HG02798 (cell line): ENCODE data around the gene CSMD2.

Source experiments
- ATAC-seq: cut with Tn5 transposase; IDR thresholded peaks from one replicate; pipeline ENCODE4 v1.9.1; 2021; ENCODE audit warnings: mild to moderate bottlenecking; ENCODE audit not compliant: unreplicated experiment, poor library complexity

Gene CSMD2

DNA sequence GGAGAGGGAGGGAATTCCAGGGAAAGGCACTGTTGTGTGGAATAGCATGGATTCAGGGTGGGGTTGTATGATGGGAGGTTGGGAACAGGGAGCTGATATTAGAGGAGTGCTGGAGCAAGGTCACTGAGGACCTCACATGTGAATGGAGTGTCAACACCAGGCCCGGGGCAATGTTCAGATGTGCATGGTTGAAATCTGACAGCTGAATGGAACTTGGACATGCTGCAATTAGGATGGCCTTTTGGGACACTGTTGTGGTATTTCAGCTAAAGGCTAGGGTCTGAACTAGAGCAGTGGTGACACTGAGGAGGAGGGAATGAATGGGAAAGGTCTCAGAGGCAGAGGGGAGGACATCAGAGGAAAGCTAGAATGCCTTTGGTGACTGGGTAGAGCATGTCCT is 667.6 kb downstream of the CSMD2 start:
- ATAC-seq = no peak

GRCh38 chr1:33494929-33495328 is 670.1 kb downstream of the CSMD2 start:
- ATAC-seq = no peak

GRCh38 chr1:33488624-33489023 is 676.4 kb downstream of the CSMD2 start:
- no peak for ATAC-seq

- no peak for ATAC-seq
Observed at GRCh38 chr1:33482412-33482811, 682.6 kb downstream of the CSMD2 start.

- no peak for ATAC-seq
Observed at GRCh38 chr1:33477451-33477850, 687.6 kb downstream of the CSMD2 start.

DNA sequence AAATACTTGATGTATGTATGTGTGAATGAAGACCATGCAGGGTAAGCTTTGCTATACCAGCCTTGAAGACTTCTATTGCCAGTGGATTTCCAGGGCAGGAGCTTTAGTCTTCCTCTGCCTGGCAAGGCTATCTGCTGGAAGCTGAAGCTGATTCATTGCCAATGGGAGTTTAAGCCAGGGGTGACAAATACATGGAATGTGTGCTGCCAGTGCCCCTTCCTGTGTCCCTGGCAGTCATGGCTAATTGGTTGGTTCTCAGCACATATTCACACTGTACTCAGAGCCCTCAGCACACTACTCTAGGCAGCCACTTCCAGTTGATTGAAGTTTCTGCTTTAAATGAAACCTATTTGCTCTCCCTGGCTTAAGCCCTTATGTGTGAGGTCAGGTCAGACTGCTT is 691.1 kb downstream of the CSMD2 start:
- no peak for ATAC-seq

DNA sequence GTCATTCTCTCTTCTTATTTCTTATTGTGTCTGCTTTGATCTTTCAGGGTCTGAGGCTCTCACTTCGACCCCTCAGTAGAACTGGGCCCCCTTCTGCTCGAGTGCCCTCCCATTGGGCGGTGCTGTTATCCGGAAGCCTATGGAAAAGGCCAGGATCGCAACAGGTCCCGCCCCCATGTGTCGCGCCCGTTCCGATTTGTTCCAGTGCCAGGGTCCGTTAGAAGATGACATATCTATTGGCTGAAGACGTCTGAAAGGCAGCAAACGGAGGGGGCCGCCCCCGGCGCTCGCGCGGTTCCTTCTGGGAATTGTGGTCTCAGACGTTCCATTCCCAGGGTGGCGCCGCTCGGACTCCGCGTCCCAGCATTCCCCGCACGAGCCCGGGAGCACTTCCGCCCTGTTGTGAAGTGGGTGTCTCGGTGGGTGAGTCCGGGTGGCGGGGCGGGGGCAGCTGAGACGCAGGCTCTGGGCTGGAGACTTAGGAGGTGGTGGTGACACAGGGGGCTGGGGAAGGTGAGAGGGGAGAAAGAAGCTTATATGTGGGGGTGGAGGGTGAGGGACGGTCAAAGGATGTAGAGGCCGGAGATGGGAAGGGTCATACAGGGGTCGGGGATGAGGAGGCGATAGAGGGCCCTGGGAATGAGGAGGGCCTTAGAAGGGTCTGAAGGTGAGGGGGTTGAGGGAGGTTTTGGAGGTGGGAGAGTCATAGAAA is 692.6 kb downstream of the CSMD2 start, which contains the start of gene ZSCAN20:
TSS of gene ZSCAN20 (plus strand) at position 377 of the 712 bp plus-strand sequence. CDS start 6,644 bp downstream, outside the sequence.
- peak; percentile 95 for ATAC-seq

DNA sequence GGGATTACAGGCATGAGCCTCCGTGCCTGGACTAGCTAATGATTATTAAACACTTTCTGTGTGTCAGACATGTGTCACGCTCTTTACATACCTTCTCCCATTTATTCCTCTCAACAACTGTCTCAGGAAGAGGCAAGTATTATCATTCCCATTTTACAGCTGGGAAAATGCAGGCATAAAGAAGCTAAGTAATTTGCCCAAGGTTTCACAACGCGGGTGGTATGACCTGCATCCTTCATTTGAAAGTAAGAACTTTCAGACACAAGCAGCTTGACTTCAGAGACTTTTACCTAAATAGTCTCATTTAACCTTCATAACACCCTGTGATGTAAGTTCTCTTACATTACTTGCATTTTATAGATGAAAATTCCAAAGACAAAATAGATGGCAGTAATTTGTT is 693.6 kb downstream of the CSMD2 start:
- ATAC-seq = no peak

DNA sequence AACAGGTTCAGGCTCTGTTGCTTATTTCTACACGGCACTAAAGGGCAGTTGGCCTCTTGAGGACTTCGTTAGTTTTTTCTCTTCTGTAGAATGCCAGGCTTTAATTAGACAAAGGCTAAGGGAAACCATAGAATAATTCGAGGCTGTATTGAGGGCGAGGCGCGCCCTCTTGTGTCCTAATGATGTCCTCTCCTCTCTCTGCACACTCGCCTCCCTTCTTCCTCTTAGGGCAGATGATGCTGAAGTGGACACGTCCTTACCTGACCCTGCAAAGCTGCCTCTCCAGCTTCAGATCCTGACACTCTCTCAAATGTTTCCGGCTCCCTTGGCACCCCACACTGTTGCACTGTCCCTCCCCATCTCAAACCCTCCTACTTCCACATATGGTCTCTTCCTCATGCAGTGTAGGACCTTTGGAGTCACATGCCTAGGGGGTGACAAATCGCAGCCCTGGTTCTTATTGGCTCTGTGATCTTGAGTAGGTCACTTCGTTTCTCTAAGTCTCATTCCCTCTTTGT is 694.5 kb downstream of the CSMD2 start:
- peak; percentile 43 for ATAC-seq

DNA sequence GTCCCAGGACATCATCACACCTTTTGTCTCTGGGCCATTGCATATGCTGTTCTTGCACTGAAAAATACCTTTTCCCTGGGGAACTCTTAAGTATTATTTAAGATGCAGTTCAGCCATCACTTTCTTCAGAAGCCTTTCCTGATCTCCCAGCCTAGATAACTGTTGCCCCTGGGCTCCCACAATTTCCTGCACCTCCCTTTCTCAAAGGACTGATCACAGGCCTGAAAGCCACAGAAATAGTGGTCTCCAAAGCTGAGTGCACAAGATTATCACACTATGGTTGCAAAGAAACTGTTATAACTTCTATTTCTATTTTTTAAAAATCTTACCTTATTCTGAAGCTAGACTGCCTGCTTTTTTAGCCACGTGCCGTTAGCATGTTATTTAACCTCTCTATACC is 695.3 kb downstream of the CSMD2 start:
- no peak for ATAC-seq

DNA sequence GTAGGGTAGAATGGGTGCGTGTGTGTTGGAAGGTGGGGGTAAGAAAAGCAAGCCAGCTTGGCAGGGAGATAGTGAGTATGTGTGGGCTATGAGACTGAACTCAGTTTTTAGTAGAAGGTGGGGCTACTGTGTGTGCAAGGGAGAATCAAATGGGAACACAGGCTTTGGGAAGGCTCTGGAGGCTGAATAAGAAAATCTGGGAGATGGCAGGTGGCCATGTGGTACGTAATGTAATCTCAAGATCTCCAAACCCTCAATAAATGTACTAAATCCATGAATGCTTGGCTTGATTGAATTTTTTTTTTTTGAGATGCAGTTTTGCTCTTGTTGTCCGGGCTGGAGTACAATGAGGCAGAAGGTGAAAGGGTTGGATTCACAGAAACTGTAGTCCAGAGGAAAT is 696.1 kb downstream of the CSMD2 start:
- ATAC-seq = no peak

DNA sequence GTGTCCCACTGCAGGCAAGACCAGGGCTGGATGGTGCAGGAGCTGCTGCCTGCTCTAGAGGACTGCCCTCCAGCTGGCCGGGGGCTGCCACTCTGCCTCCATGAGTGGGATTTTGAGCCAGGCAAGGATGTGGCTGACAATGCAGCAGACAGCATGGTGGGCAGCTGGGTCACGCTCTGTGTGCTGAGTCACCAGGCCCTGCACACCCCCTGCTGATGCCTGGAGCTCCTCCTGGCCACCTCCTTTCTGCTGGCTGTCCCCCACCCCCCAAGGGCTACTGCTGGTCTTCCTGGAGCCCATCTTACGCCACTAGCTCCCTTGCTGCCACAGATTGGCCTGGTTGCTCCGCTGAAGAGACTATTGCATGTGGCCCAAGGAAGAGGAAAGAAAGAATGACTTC is 696.5 kb downstream of the CSMD2 start:
- no peak for ATAC-seq

DNA sequence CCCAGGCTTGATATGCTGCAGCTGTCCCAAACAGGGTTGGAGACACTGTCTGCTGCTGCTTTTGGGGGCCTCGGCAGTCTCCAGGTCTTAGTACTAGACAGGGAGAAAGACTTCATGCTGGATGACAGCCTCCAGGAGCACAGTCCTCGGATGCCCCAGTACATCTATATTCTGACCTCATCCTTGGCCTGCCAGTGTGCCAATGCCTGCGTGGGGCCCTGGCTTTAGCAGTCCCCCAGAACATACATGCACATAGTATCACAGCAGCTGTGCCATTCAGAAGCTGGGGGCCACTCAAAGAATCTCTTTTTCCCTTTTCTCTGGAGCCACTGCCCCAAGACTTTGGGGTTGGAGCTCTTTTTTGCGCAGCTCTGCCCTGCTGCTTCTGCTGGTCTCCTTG is 697.0 kb downstream of the CSMD2 start:
- no peak for ATAC-seq

DNA sequence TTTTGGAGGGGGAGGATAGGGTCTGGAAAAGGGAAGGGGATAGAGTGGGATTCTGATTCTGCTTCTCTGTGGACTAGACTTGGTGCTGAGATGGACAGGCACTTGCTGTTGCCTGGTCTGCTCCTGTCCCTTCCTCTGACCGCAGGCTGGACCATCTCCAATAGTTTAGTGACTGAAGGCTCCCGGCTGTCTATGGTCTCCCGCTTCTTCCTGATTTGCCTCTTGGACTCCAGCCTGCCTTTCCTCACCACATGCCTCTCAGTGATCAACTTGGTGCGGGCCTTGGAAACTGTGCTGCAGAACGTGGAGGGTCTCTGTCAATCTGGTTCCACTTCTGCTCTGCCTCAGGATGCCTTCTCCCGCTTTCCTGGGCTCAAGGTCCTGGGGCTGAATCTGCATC is 698.9 kb downstream of the CSMD2 start:
- ATAC-seq = no peak

GRCh38 chr1:33465316-33465715 is 699.7 kb downstream of the CSMD2 start:
- no peak for ATAC-seq

DNA sequence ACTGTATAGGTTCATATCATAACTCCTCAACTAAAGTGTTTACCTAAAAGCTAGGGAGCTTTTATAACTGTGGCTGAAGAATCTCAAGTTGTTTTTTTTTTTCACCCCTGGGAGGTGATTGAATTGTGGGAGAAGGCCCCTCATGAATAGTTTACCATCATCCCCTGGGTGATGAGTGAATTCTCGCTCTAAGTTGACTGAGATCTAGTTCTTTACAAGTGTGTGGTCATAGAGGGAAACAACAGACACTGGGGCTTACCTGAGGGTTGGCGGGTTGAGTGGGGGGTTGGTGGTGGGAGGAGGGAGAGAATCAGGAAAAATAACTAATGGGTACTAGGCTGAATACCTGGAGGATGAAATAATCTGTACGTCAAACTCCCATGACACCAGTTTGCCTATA is 700.5 kb downstream of the CSMD2 start:
- no peak for ATAC-seq
